ENCODE data around the gene IL22RA2.

Gene IL22RA2

GRCh38 chr6:137159912-137160311 is 13.5 kb downstream of the IL22RA2 start:
- no peak overlapping the region for H3K4me3 ChIP-seq (ENCODE audit: low read length)
- no peak for TF ChIP-seq CTCF (conservative IDR thresholded peaks at IDR 0.05; ENCODE audit: low read depth, low read length)
- no peak for DNase-seq (ENCODE audit: low read depth)

GRCh38 chr6:137157601-137158000 is 15.8 kb downstream of the IL22RA2 start:
- no peak for DNase-seq (ENCODE audit: low read depth)
- no peak for TF ChIP-seq CTCF (conservative IDR thresholded peaks at IDR 0.05; ENCODE audit: low read depth, low read length)

GRCh38 chr6:137156650-137157049 is 16.8 kb downstream of the IL22RA2 start:
- H3K4me3 ChIP-seq (ENCODE audit: low read length): no peak overlapping the region
- no peak for TF ChIP-seq CTCF (conservative IDR thresholded peaks at IDR 0.05; ENCODE audit: low read depth, low read length)
- DNase-seq (ENCODE audit: low read depth): no peak

More at GRCh38 chr6:137157601-137158000, 15.8 kb downstream of the IL22RA2 start:
- no peak overlapping the region for H3K4me3 ChIP-seq (ENCODE audit: low read length)

GRCh38 chr6:137155830-137156229 is 17.6 kb downstream of the IL22RA2 start:
- H3K4me3 ChIP-seq (ENCODE audit: low read length): no peak overlapping the region
- DNase-seq (ENCODE audit: low read depth): no peak

GRCh38 chr6:137150072-137150471 is 23.4 kb downstream of the IL22RA2 start:
- TF ChIP-seq CTCF (conservative IDR thresholded peaks at IDR 0.05; ENCODE audit: low read depth, low read length): no peak
- DNase-seq (ENCODE audit: low read depth): no peak
- no peak overlapping the region for H3K4me3 ChIP-seq (ENCODE audit: low read length)

More at GRCh38 chr6:137155830-137156229, 17.6 kb downstream of the IL22RA2 start:
- no peak for TF ChIP-seq CTCF (conservative IDR thresholded peaks at IDR 0.05; ENCODE audit: low read depth, low read length)

GRCh38 chr6:137149035-137149393 is 24.4 kb downstream of the IL22RA2 start:
- no peak for DNase-seq (ENCODE audit: low read depth)
- TF ChIP-seq CTCF (conservative IDR thresholded peaks at IDR 0.05; ENCODE audit: low read depth, low read length): no peak
- no peak overlapping the region for H3K4me3 ChIP-seq (ENCODE audit: low read length)

- no peak overlapping the region for H3K4me3 ChIP-seq (ENCODE audit: low read length)
- no peak for TF ChIP-seq CTCF (conservative IDR thresholded peaks at IDR 0.05; ENCODE audit: low read depth, low read length)
- DNase-seq (ENCODE audit: low read depth): no peak
Measured at GRCh38 chr6:137148306-137149034, 25.0 kb downstream of the IL22RA2 start.

All from retinal pigment epithelial cell (primary cell).